Activated T-helper 2 cell treated with anti-CD3 and anti-CD28 coated beads, Interferon-gamma antibody, Interleukin-2, Interleukin-4, amounts not matched to agents 10 μg/mL and 5 μg/mL and 100 μg/mL, durations not matched to agents 14 hours and 24 hours and 36 hours (primary cell): ENCODE measurements around the gene EFNB2. TPM values are rescaled to one million over a fixed set of nuclear protein-coding genes. Genes with fewer than 3 reads are reported as not detected.

Source experiments
- DNase-seq: peaks from one replicate; pipeline ENCODE4 v3.0.0; 2021; ENCODE audit warnings: low spot score
- H3K27ac Mint-ChIP-seq: one replicate; pipeline ENCODE4 v1.8.0; 2021; ENCODE audit warnings: mixed read lengths
- H3K27me3 Mint-ChIP-seq: one replicate; pipeline ENCODE4 v1.8.0; 2021; ENCODE audit warnings: low read depth, mixed read lengths
- H3K36me3 Mint-ChIP-seq: one replicate; pipeline ENCODE4 v1.8.0; 2021; ENCODE audit warnings: low read depth, mixed read lengths
- H3K4me1 Mint-ChIP-seq: one replicate; pipeline ENCODE4 v1.8.0; 2021; ENCODE audit warnings: low read depth, mixed read lengths
- H3K4me3 Mint-ChIP-seq: one replicate; pipeline ENCODE4 v1.8.0; 2021; ENCODE audit warnings: low read depth, mild to moderate bottlenecking, moderate library complexity, mixed read lengths
- H3K9me3 Mint-ChIP-seq: one replicate; pipeline ENCODE4 v1.8.0; 2021; ENCODE audit warnings: mixed read lengths
- intact Hi-C: fragments of 100-400 bp; cut with micrococcal nuclease; formaldehyde crosslinking; loops from one replicate; pipeline ENCODE4 v1.15.1; 2023
- total RNA-seq: library from RNA; stranded (reverse); gene quantifications from 2 replicates; pipeline ENCODE4 v1.2.3, GENCODE V29; 2022

EFNB2 gene
- total RNA-seq, 1 donor from 2014 or later, result 0.21 TPM

- no peak overlapping the region for H3K4me3 Mint-ChIP-seq
- intact Hi-C loops, result no loop called here
- H3K27me3 Mint-ChIP-seq, result peaks cover 62% of the 10 kb centered on the region
- DNase-seq, result no peak
- no peaks in the 10 kb centered on the region for H3K36me3 Mint-ChIP-seq
- peaks cover 9% of the 10 kb centered on the region for H3K4me1 Mint-ChIP-seq
- no peak overlapping the region for H3K27ac Mint-ChIP-seq
- no peaks in the 10 kb centered on the region for H3K9me3 Mint-ChIP-seq
Measured at GRCh38 chr13:106528718-106529414, 6.6 kb downstream of the EFNB2 start.

- Mint-ChIP-seq H3K27ac (no peak overlapping the region), H3K4me3 (no peak overlapping the region), H3K4me1 (peaks cover 2% of the 10 kb centered on the region), H3K36me3 (no peaks in the 10 kb centered on the region), H3K9me3 (no peaks in the 10 kb centered on the region), H3K27me3 (peaks cover 54% of the 10 kb centered on the region)
- no peak for DNase-seq
- intact Hi-C loops, result no loop called here
Measured at GRCh38 chr13:106527826-106528225, 7.6 kb downstream of the EFNB2 start.

- H3K36me3 Mint-ChIP-seq, result no peaks in the 10 kb centered on the region
- DNase-seq, result no peak
- H3K9me3 Mint-ChIP-seq, result no peaks in the 10 kb centered on the region
- no peak overlapping the region for H3K27ac Mint-ChIP-seq
- H3K27me3 Mint-ChIP-seq, result peaks cover 50% of the 10 kb centered on the region
- no peaks in the 10 kb centered on the region for H3K4me1 Mint-ChIP-seq
- intact Hi-C loops, result no loop called here
- H3K4me3 Mint-ChIP-seq, result no peak overlapping the region
Measured at GRCh38 chr13:106527445-106527801, 8.0 kb downstream of the EFNB2 start.

- H3K4me1 Mint-ChIP-seq, result no peaks in the 10 kb centered on the region
- no peak overlapping the region for H3K4me3 Mint-ChIP-seq
- intact Hi-C loops, result no loop called here
- no peaks in the 10 kb centered on the region for H3K36me3 Mint-ChIP-seq
- no peak for DNase-seq
- H3K27me3 Mint-ChIP-seq, result peaks cover 46% of the 10 kb centered on the region
- no peaks in the 10 kb centered on the region for H3K9me3 Mint-ChIP-seq
- no peak overlapping the region for H3K27ac Mint-ChIP-seq
Measured at GRCh38 chr13:106526738-106527444, 8.6 kb downstream of the EFNB2 start.

- Mint-ChIP-seq H3K36me3 (no peaks in the 10 kb centered on the region), H3K4me1 (no peaks in the 10 kb centered on the region), H3K9me3 (no peaks in the 10 kb centered on the region), H3K27me3 (peaks cover 39% of the 10 kb centered on the region), H3K27ac (no peak overlapping the region), H3K4me3 (no peak overlapping the region)
- intact Hi-C loops, result no loop called here
- DNase-seq, result no peak
Measured at GRCh38 chr13:106525865-106526264, 9.6 kb downstream of the EFNB2 start.

GRCh38 chr13:106524108-106524507, 11.4 kb downstream of the EFNB2 start:
- no peak overlapping the region for H3K4me3 Mint-ChIP-seq
- peaks cover 29% of the 10 kb centered on the region for H3K27me3 Mint-ChIP-seq
- no peaks in the 10 kb centered on the region for H3K36me3 Mint-ChIP-seq
- intact Hi-C loops, result no loop called here
- H3K9me3 Mint-ChIP-seq, result no peaks in the 10 kb centered on the region
- DNase-seq, result no peak
- H3K4me1 Mint-ChIP-seq, result no peaks in the 10 kb centered on the region
- no peak overlapping the region for H3K27ac Mint-ChIP-seq

GRCh38 chr13:106523576-106523975, 11.9 kb downstream of the EFNB2 start:
- Mint-ChIP-seq H3K27me3 (peaks cover 27% of the 10 kb centered on the region), H3K27ac (no peak overlapping the region), H3K4me1 (no peaks in the 10 kb centered on the region), H3K36me3 (no peaks in the 10 kb centered on the region), H3K9me3 (no peaks in the 10 kb centered on the region), H3K4me3 (no peak overlapping the region)
- no peak for DNase-seq
- intact Hi-C loops, result no loop called here

GRCh38 chr13:106522898-106523525, 12.4 kb downstream of the EFNB2 start:
- no peak overlapping the region for H3K27ac Mint-ChIP-seq
- H3K27me3 Mint-ChIP-seq, result peaks cover 22% of the 10 kb centered on the region
- intact Hi-C loops, result no loop called here
- H3K9me3 Mint-ChIP-seq, result no peaks in the 10 kb centered on the region
- H3K4me3 Mint-ChIP-seq, result no peak overlapping the region
- no peaks in the 10 kb centered on the region for H3K36me3 Mint-ChIP-seq
- DNase-seq, result no peak
- no peaks in the 10 kb centered on the region for H3K4me1 Mint-ChIP-seq

- Mint-ChIP-seq H3K4me1 (no peaks in the 10 kb centered on the region), H3K36me3 (no peaks in the 10 kb centered on the region), H3K9me3 (no peaks in the 10 kb centered on the region), H3K4me3 (no peak overlapping the region), H3K27ac (no peak overlapping the region), H3K27me3 (peaks cover 15% of the 10 kb centered on the region)
- DNase-seq, result no peak
- intact Hi-C loops, result no loop called here
Measured at GRCh38 chr13:106522112-106522705, 13.3 kb downstream of the EFNB2 start.

GRCh38 chr13:106521095-106521799, 14.2 kb downstream of the EFNB2 start:
- H3K27ac Mint-ChIP-seq, result no peak overlapping the region
- no peak for DNase-seq
- intact Hi-C loops, result no loop called here
- no peaks in the 10 kb centered on the region for H3K9me3 Mint-ChIP-seq
- no peaks in the 10 kb centered on the region for H3K4me1 Mint-ChIP-seq
- no peaks in the 10 kb centered on the region for H3K36me3 Mint-ChIP-seq
- H3K27me3 Mint-ChIP-seq, result peaks cover 9% of the 10 kb centered on the region
- H3K4me3 Mint-ChIP-seq, result no peak overlapping the region

GRCh38 chr13:106520251-106521054, 15.0 kb downstream of the EFNB2 start:
- intact Hi-C loops, result no loop called here
- DNase-seq, result no peak
- Mint-ChIP-seq H3K36me3 (no peaks in the 10 kb centered on the region), H3K9me3 (no peaks in the 10 kb centered on the region), H3K27ac (no peak overlapping the region), H3K27me3 (peaks cover 9% of the 10 kb centered on the region), H3K4me3 (no peak overlapping the region), H3K4me1 (no peaks in the 10 kb centered on the region)

GRCh38 chr13:106518512-106518911, 16.9 kb downstream of the EFNB2 start:
- no peak overlapping the region for H3K4me3 Mint-ChIP-seq
- intact Hi-C loops, result no loop called here
- H3K27me3 Mint-ChIP-seq, result peaks cover 15% of the 10 kb centered on the region
- no peak overlapping the region for H3K27ac Mint-ChIP-seq
- no peak for DNase-seq
- no peaks in the 10 kb centered on the region for H3K9me3 Mint-ChIP-seq
- H3K36me3 Mint-ChIP-seq, result no peaks in the 10 kb centered on the region
- H3K4me1 Mint-ChIP-seq, result no peaks in the 10 kb centered on the region
